Measurements from ENCODE around the gene NUPR1.
A peak's percentile ranks its signal among the peaks of the same experiment; 100 is the strongest.
"Not testable (repeated sequence)": the region's sequence is repeated elsewhere in the genome, so short reads cannot be mapped to it uniquely, and the experiment has no call there.

Gene NUPR1

DNA sequence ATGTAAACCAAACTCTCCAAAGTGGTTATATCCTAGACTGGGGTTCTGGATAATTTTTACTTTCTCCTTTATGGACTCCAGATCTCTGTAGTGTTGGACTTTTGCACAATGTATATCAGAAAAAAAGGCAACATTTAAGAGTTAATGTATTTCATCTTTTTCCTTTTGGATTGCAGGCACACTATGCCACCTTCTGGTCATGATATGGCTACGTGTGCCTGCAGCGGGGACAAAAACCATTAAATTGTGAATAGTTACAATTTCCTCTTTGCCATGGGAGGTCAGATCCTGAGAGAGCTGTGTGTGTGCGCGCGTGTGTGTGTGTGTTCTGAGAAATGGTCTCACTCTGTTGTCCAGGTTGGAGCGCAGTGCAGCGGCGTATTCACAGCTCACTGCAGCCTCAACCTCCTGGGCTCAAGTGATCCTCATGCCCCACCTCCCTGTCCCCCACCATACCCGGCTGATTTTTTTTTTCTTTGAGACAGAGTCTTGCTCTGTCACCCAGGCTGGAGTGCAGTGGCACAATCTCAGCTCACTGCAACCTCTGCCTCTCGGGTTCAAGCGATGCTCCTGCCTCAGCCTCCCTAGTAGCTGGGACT is 10.6 kb upstream of the NUPR1 start:
- no peak overlapping the region for H3K9ac ChIP-seq (ENCODE audit: low read length)
- H3K4me3 ChIP-seq (ENCODE audit: low read depth in 1 of 2, low read length in 2 of 2) = no peak overlapping the region
- no peaks in the 10 kb centered on the region for H3K4me1 ChIP-seq (ENCODE audit: insufficient read depth, low read length)
- H3K27me3 ChIP-seq (ENCODE audit: control insufficient read depth in 1 of 2, insufficient read depth in 2 of 2, low read length in 2 of 2) = no peaks in the 10 kb centered on the region
- no peak overlapping the region for H3K27ac ChIP-seq (ENCODE audit: low read depth, low read length)
- H3K36me3 ChIP-seq (ENCODE audit: insufficient read depth, low read length) = no peaks in the 10 kb centered on the region
- no peaks in the 10 kb centered on the region for H3K9me3 ChIP-seq (ENCODE audit: low read length)

DNA sequence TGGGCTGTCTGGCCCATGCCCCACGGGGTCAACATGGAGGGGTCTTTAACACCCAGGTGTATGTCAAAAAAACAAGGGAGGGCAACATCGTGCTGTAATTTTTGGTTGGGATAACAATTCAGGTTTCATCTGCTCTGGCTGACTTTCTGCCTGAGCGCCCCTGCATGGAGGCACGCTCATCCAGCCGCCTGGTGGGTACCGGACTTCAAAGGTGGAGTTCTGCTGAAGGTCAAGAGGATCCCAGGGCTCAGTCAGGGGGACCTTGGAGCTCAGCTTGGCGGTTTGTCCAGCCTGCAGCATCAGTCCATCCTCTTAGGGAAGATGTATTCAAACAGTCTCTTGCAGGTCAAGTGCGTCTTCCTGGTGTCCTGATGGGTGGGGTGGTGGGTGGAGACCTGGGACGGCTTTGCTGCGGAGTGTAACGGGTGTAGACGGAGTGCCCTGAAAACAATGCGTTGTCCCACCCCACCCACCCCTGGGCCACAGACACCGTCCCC is 9.6 kb upstream of the NUPR1 start:
- Histone ChIP-seq H3K9ac (ENCODE audit: low read length) (no peak overlapping the region), H3K27ac (ENCODE audit: low read depth, low read length) (no peak overlapping the region), H3K4me1 (ENCODE audit: insufficient read depth, low read length) (no peaks in the 10 kb centered on the region), H3K4me3 (ENCODE audit: low read depth in 1 of 2, low read length in 2 of 2) (no peak overlapping the region), H3K27me3 (ENCODE audit: control insufficient read depth in 1 of 2, insufficient read depth in 2 of 2, low read length in 2 of 2) (no peaks in the 10 kb centered on the region), H3K9me3 (ENCODE audit: low read length) (no peaks in the 10 kb centered on the region), H3K36me3 (ENCODE audit: insufficient read depth, low read length) (no peaks in the 10 kb centered on the region)

DNA sequence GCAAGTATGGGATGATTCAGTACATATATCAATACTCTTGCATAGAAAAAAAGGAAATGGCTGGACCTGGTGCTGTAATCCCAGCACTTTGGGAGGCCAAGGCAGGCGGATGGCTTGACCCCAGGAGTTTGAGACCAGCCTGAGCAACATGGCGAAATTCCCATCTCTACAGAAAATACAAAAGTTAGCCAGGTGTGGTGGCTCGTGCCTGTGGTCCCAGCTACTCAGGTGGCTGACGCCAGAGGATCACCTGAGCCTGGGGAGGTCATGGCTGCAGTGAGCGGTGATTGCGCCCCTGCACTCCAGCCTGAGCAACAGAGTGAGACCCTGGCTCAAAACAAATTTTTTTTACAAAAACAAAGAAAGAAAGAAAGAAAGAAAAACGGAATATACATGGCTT is 7.9 kb upstream of the NUPR1 start:
- H3K9ac ChIP-seq (ENCODE audit: low read length) = no peak overlapping the region
- H3K4me1 ChIP-seq (ENCODE audit: insufficient read depth, low read length) = no peaks in the 10 kb centered on the region
- no peaks in the 10 kb centered on the region for H3K36me3 ChIP-seq (ENCODE audit: insufficient read depth, low read length)
- no peaks in the 10 kb centered on the region for H3K9me3 ChIP-seq (ENCODE audit: low read length)
- H3K27ac ChIP-seq (ENCODE audit: low read depth, low read length) = no peak overlapping the region
- H3K4me3 ChIP-seq (ENCODE audit: low read depth in 1 of 2, low read length in 2 of 2) = no peak overlapping the region
- no peaks in the 10 kb centered on the region for H3K27me3 ChIP-seq (ENCODE audit: control insufficient read depth in 1 of 2, insufficient read depth in 2 of 2, low read length in 2 of 2)

DNA sequence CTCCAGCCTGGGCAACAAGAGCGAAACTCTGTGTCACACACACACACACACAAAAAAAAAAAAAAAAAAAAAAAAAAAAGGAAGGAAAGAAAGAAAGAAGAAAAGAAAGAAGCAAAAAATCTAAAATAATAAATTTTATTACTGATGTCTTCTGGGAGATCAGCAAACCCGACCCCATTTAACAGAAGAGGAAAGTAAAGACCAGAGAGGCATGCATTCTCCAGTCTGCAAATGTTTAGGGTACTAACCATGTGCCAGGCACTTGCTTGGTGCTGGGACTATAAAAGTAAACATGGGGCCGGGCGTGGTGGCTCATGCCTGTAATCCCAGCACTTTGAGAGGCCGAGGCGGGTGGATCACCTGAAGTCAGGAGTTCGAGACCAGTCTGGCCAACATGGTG is 7.2 kb upstream of the NUPR1 start:
- H3K9me3 ChIP-seq (ENCODE audit: low read length); H3K36me3 ChIP-seq (ENCODE audit: insufficient read depth, low read length); H3K27me3 ChIP-seq (ENCODE audit: control insufficient read depth in 1 of 2, insufficient read depth in 2 of 2, low read length in 2 of 2); H3K9ac ChIP-seq (ENCODE audit: low read length); H3K4me3 ChIP-seq (ENCODE audit: low read depth in 1 of 2, low read length in 2 of 2); H3K4me1 ChIP-seq (ENCODE audit: insufficient read depth, low read length); H3K27ac ChIP-seq (ENCODE audit: low read depth, low read length): not testable (repeated sequence)

DNA sequence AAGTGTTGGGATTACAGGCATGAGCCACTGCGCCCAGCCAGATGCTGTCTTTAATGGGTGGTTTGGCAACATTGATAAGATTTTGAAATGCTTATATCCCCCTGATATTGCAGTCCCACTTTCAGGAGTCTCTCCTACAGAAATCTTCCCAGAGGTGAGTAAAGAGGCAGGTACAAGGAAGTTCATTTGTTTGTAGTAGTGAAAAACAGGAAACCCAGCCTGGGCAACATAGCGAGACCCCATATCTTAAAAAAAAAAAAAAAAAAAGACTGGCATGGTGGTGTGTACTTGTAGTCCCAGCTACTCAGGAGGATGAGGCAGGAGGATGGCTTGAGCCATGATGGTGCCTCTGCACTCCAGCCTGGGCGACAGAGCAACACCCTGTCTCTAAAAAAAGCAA is 6.2 kb upstream of the NUPR1 start:
- Histone ChIP-seq H3K27me3 (ENCODE audit: control insufficient read depth in 1 of 2, insufficient read depth in 2 of 2, low read length in 2 of 2) (no peaks in the 10 kb centered on the region), H3K9me3 (ENCODE audit: low read length) (no peaks in the 10 kb centered on the region), H3K27ac (ENCODE audit: low read depth, low read length) (no peak overlapping the region), H3K4me3 (ENCODE audit: low read depth in 1 of 2, low read length in 2 of 2) (no peak overlapping the region), H3K4me1 (ENCODE audit: insufficient read depth, low read length) (no peaks in the 10 kb centered on the region), H3K36me3 (ENCODE audit: insufficient read depth, low read length) (no peaks in the 10 kb centered on the region), H3K9ac (ENCODE audit: low read length) (no peak overlapping the region)

DNA sequence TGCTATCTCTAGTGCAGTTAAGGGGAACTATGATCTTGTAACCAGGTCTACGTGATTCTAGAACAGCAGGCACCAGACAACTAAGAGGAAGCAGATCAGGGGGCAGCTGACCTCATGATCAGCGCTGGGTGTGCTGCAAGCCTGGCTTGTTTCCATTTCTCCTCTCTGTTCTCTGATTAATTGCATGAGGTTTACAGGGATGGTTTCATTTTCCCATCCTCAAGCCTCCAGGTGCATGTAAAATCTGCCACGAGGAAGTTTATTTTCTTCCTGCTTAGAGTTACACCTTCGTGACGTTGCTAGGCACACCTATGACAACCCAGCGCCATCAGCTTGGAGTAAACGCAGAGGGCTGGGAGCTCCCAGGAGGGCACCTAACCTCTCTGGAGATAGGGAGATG is 4.3 kb upstream of the NUPR1 start:
- H3K9ac ChIP-seq (ENCODE audit: low read length) = no peak overlapping the region
- H3K27ac ChIP-seq (ENCODE audit: low read depth, low read length) = no peak overlapping the region
- no peaks in the 10 kb centered on the region for H3K9me3 ChIP-seq (ENCODE audit: low read length)
- H3K4me1 ChIP-seq (ENCODE audit: insufficient read depth, low read length) = peaks cover 8% of the 10 kb centered on the region
- H3K4me3 ChIP-seq (ENCODE audit: low read depth in 1 of 2, low read length in 2 of 2) = no peak overlapping the region
- no peaks in the 10 kb centered on the region for H3K36me3 ChIP-seq (ENCODE audit: insufficient read depth, low read length)
- no peaks in the 10 kb centered on the region for H3K27me3 ChIP-seq (ENCODE audit: control insufficient read depth in 1 of 2, insufficient read depth in 2 of 2, low read length in 2 of 2)

DNA sequence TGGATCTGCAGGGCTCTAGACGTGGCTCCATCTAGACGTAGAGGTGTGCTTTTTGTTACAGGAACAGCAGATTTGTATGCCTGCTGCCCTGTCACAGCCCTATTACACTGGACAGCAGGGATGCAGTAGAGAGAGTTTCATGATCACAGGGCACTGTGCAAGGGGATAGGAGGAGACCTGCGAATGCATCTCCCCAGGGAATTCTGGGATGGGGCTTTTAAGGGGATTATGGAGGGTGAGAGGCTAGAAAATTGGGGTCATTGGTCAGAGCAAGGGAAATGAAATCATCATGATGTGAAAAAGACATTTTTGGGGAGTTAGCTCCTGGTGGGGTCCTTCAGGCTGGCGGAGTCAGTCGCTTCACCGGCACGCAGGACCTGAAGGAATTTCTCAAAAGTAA is 3.9 kb upstream of the NUPR1 start:
- H3K9me3 ChIP-seq (ENCODE audit: low read length) = no peaks in the 10 kb centered on the region
- no peaks in the 10 kb centered on the region for H3K27me3 ChIP-seq (ENCODE audit: control insufficient read depth in 1 of 2, insufficient read depth in 2 of 2, low read length in 2 of 2)
- H3K4me3 ChIP-seq (ENCODE audit: low read depth in 1 of 2, low read length in 2 of 2) = no peak overlapping the region
- H3K4me1 ChIP-seq (ENCODE audit: insufficient read depth, low read length) = peaks cover 8% of the 10 kb centered on the region
- H3K9ac ChIP-seq (ENCODE audit: low read length) = no peak overlapping the region
- no peak overlapping the region for H3K27ac ChIP-seq (ENCODE audit: low read depth, low read length)
- peaks cover under 1% of the 10 kb centered on the region for H3K36me3 ChIP-seq (ENCODE audit: insufficient read depth, low read length)

DNA sequence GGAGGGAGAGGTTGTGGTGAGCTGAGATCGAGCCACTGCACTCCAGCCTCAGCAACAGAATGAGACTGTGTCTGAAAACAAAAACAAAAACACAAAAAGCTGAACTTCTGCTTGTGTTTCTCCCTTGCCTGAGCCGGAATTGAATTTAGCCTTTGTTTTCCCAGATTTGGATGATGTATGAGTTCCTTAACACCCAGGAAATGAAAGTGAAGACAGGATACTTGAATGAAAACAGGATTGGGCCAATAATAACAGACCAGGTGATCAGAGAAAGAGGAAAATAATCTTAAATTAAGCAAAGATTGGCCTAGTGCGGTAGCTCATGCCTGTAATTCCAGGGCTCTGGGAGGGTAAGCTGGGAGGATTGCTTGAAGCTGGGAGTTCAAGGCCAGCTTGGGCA is 1.6 kb upstream of the NUPR1 start:
- H3K9ac ChIP-seq (ENCODE audit: low read length) = no peak overlapping the region
- H3K27ac ChIP-seq (ENCODE audit: low read depth, low read length) = no peak overlapping the region
- peaks cover 20% of the 10 kb centered on the region for H3K4me1 ChIP-seq (ENCODE audit: insufficient read depth, low read length)
- no peak overlapping the region for H3K4me3 ChIP-seq (ENCODE audit: low read depth in 1 of 2, low read length in 2 of 2)
- no peaks in the 10 kb centered on the region for H3K9me3 ChIP-seq (ENCODE audit: low read length)
- H3K27me3 ChIP-seq (ENCODE audit: control insufficient read depth in 1 of 2, insufficient read depth in 2 of 2, low read length in 2 of 2) = no peaks in the 10 kb centered on the region
- H3K36me3 ChIP-seq (ENCODE audit: insufficient read depth, low read length) = peaks cover 8% of the 10 kb centered on the region

DNA sequence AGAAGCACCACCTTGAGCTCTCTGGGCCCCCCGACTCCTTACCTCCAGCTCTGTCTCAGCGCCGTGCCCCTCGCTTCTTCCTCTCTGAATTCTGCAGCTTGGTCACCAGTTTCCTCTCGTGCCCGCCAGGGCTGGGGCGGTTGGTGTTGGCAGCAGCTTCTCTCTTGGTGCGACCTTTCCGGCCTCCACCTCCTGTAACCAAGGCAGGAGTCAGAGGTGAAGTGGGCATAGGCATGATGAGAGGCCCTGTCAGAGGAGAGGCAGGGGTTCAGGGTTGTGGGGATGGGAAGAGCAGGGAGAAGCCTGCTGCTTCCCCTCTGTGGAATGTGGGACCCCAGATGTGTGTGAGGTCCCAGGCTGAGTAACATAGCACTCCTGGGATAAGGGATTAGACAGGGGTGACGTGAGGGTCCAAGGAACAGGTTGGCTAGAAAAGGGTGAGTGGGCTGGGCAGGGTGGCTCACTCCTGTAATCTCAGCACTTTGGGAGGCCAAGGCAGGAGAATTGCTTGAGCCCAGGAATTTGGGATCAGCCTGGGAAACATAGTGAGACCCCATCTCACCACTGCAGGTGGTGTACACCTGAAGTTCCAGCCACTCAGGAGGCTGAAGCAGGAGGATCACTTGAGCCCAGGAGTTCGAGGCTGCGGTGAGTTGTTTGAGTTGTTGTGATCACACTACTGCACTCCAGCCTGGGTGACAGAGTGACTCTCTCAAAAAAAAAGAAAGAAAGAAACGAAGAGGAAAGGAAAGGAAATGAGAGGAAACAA is 626 bp downstream of the NUPR1 start:
- Histone ChIP-seq H3K27me3 (ENCODE audit: control insufficient read depth in 1 of 2, insufficient read depth in 2 of 2, low read length in 2 of 2) (no peaks in the 10 kb centered on the region), H3K9me3 (ENCODE audit: low read length) (no peaks in the 10 kb centered on the region), H3K27ac (ENCODE audit: low read depth, low read length) (peak overlapping the region; percentile 59), H3K36me3 (ENCODE audit: insufficient read depth, low read length) (peaks cover 21% of the 10 kb centered on the region), H3K4me3 (ENCODE audit: low read depth in 1 of 2, low read length in 2 of 2) (peak overlapping the region; percentile 67 to 70), H3K4me1 (ENCODE audit: insufficient read depth, low read length) (peaks cover 32% of the 10 kb centered on the region), H3K9ac (ENCODE audit: low read length) (peak overlapping the region; percentile 77)

DNA sequence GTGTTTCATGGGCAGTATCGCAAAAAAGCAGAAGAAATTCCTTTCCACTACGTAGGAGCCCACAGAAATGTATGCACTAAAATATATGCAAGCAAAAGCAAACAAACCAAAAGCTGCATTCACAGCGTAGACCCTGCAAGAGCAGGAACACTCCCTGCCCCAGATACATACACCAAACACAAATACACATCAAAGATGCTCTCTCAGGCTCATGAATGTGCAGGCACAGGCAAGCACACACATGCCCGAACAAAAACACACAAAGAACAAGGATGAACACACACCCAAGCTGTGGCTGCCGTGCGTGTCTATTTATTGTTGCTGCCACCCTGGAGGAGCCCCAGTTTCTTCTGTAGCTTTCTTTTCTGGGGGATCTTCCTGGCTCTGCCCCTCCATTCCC is 1.7 kb downstream of the NUPR1 start:
- H3K9me3 ChIP-seq (ENCODE audit: low read length) = no peaks in the 10 kb centered on the region
- H3K9ac ChIP-seq (ENCODE audit: low read length) = peak overlapping the region; percentile 77
- no peaks in the 10 kb centered on the region for H3K27me3 ChIP-seq (ENCODE audit: control insufficient read depth in 1 of 2, insufficient read depth in 2 of 2, low read length in 2 of 2)
- H3K27ac ChIP-seq (ENCODE audit: low read depth, low read length) = peak overlapping the region; percentile 59
- H3K36me3 ChIP-seq (ENCODE audit: insufficient read depth, low read length) = peaks cover 21% of the 10 kb centered on the region
- H3K4me1 ChIP-seq (ENCODE audit: insufficient read depth, low read length) = peaks cover 42% of the 10 kb centered on the region
- peak overlapping the region; percentile 67 to 70 for H3K4me3 ChIP-seq (ENCODE audit: low read depth in 1 of 2, low read length in 2 of 2)

DNA sequence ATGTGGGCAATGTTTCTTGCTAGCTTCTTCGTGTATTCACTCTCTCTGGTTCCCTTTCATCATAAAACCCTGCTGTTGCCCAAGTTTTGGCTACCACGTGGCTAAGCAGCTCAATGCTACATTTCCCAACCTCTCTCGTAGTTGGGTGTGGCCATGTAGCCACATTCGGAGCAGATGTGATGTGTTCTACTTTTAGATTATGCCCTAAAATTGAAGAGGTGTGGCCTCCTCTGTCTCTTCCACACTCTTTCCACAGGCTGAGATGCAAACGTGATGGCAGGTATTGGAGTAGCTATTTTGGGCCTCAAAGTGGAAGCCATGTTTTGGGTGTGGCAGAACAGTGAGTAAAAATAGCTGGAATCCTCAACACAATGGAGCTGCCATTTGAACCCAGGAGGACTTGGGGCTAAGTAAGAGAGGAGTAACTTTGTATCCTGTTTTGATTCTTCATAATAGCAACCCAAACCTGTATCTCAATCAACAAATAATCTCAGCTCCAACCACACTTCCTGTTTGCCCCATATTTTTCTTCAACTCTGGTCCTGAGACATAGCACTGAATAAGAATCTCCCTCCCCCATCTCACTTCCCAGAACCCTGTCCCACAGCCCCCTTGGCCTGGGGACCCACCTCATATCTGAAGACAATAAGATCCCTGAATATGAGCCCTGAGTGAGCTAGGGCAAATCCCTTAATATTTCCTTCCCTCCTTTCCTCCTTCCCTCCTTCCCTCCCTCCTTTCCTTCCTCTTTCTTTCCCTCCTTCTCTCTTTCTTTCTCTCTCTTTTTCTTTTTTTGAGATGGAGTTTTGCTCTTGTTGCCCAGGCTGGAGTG is 4.0 kb downstream of the NUPR1 start:
- no peak overlapping the region for H3K9ac ChIP-seq (ENCODE audit: low read length)
- peaks cover 42% of the 10 kb centered on the region for H3K4me1 ChIP-seq (ENCODE audit: insufficient read depth, low read length)
- H3K27ac ChIP-seq (ENCODE audit: low read depth, low read length) = no peak overlapping the region
- H3K27me3 ChIP-seq (ENCODE audit: control insufficient read depth in 1 of 2, insufficient read depth in 2 of 2, low read length in 2 of 2) = no peaks in the 10 kb centered on the region
- no peak overlapping the region for H3K4me3 ChIP-seq (ENCODE audit: low read depth in 1 of 2, low read length in 2 of 2)
- H3K9me3 ChIP-seq (ENCODE audit: low read length) = no peaks in the 10 kb centered on the region
- peaks cover 21% of the 10 kb centered on the region for H3K36me3 ChIP-seq (ENCODE audit: insufficient read depth, low read length)
